HUES48 (cell line): ENCODE results near the gene CT47C1.

ENCODE experiments used
- H3K27ac ChIP-seq: one replicate; pipeline ENCODE4 v1.7.0; 2013; ENCODE audit warnings: low read depth, low read length, inconsistent platforms
- H3K27me3 ChIP-seq: 2 replicates; pipeline ENCODE4 v1.6.1; 2013; ENCODE audit warnings: mild to moderate bottlenecking, low read length; ENCODE audit not compliant: control insufficient read depth, insufficient read depth
- H3K36me3 ChIP-seq: 2 replicates; pipeline ENCODE4 v1.6.1; 2013; ENCODE audit warnings: low read length; ENCODE audit not compliant: control insufficient read depth, insufficient read depth
- H3K4me1 ChIP-seq: 2 replicates; pipeline ENCODE4 v1.6.1; 2013; ENCODE audit warnings: mild to moderate bottlenecking, low read length; ENCODE audit not compliant: control insufficient read depth, insufficient read depth
- H3K4me3 ChIP-seq: 2 replicates; pipeline ENCODE4 v1.5.1; 2013; ENCODE audit warnings: mild to moderate bottlenecking, low read depth, low read length
- H3K9ac ChIP-seq: 2 replicates; pipeline ENCODE4 v1.6.1; 2013; ENCODE audit warnings: mild to moderate bottlenecking, low read depth, low read length, moderate library complexity
- H3K9me3 ChIP-seq: 2 replicates; pipeline ENCODE4 v1.6.1; 2013; ENCODE audit warnings: low read length; ENCODE audit not compliant: control insufficient read depth, insufficient read depth

Gene CT47C1

DNA sequence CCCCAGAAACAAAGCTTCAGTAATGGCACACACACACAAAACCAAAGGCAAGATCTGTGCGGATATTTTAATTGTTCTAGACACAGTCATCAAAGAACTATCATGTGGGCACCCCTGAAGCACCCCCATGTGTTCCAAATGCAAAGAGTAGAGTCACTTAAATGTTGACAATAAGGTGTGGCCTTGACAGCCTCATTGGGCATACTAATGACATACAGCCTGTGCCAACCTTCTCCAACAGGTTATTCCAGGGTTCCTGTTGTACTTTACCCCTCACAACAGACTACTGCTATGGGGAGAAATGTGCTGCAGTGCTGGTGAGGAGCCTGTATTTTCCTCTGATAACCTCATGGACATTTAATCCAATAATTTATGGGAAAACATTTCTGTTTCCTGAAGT, 29.8 kb upstream of the CT47C1 start:
- no peaks in the 10 kb centered on the region for H3K36me3 ChIP-seq

DNA sequence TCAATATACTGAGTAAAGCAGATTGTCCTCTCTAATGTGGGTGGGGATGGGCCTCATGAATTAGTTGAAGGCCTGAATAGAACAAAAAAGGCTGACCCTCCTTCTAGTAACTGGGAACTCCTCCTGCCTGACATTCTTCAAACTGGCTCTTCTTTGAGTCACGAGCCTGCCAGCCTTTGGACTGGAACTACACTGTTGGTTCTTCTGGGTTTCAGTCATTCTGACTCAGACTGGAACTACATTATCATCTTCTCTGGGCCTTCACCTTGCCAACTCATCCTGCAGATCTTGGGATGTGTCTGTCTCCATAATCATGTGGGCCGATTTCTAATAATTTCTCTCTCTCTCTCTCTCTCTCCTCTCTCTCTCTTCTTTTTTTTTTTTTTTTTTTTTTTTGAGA, 26.9 kb upstream of the CT47C1 start:
- H3K9me3 ChIP-seq: no peaks in the 10 kb centered on the region
- no peaks in the 10 kb centered on the region for H3K36me3 ChIP-seq
- no peak overlapping the region for H3K4me3 ChIP-seq
- H3K27me3 ChIP-seq: no peaks in the 10 kb centered on the region
- no peaks in the 10 kb centered on the region for H3K4me1 ChIP-seq
- no peak overlapping the region for H3K9ac ChIP-seq
- no peak overlapping the region for H3K27ac ChIP-seq

More for the DNA sequence above, 29.8 kb upstream of the CT47C1 start:
- no peak overlapping the region for H3K9ac ChIP-seq
- H3K4me3 ChIP-seq: no peak overlapping the region
- H3K27me3 ChIP-seq: no peaks in the 10 kb centered on the region
- H3K4me1 ChIP-seq: no peaks in the 10 kb centered on the region
- no peak overlapping the region for H3K27ac ChIP-seq
- H3K9me3 ChIP-seq: no peaks in the 10 kb centered on the region

DNA sequence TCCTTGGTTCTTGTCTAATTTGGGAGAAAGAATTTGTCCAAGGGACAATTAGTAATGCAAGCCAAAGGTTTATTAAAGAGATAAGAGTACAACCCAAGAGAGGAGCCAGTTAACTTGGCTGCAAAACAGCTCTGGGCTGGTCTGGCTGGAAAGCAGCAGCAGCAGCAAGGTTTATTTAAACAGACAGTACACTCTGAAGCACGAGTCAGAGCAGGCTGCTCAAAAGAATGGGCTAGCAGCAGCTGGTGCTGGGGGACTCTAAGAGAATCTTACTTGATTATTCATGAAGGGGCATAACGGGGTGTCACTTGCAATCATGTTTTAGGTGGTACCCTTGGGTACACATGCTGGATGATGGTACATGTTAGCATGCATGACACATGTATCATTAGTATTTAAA, 17.1 kb upstream of the CT47C1 start:
- H3K27me3 ChIP-seq: no peaks in the 10 kb centered on the region
- no peak overlapping the region for H3K9ac ChIP-seq
- no peaks in the 10 kb centered on the region for H3K4me1 ChIP-seq
- H3K27ac ChIP-seq: no peak overlapping the region
- H3K9me3 ChIP-seq: no peaks in the 10 kb centered on the region
- no peaks in the 10 kb centered on the region for H3K36me3 ChIP-seq
- no peak overlapping the region for H3K4me3 ChIP-seq

DNA sequence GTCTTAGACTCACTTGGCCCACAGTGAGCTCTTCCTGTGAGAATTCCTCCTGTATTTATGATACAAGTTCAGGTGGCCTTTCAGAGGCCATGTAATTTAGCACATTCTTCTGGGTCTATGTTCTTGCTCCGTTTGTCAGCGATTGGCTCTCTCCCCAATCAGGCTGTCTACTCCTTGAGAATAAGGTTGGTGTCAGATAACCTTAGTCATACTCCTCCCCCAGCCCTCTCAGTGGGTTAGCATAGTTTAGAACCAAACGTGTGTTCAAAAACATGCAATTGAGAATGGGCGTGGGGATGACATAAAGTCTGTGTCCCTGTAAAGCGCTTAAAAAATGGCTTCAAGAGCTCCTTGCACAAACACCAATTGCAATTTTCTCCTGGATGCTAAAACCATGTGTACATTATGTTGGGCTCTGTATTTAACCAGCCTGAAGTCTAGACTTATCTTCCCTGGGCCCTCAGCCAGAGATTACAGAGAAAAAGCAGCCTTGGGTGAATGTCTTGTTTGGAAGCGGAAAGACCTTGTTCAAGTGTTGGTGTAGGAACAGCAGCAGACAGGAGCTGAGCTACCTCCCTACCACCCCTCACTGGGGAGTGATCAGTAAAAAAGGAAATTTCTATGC, 9.9 kb upstream of the CT47C1 start:
- Histone ChIP-seq H3K9ac (no peak overlapping the region), H3K27ac (no peak overlapping the region), H3K4me1 (0 out of 2 replicates have a peak, but pooled peaks cover 6% of the 10 kb centered on the region), H3K36me3 (no peaks in the 10 kb centered on the region), H3K27me3 (peaks cover 30% of the 10 kb centered on the region), H3K4me3 (no peak overlapping the region), H3K9me3 (no peaks in the 10 kb centered on the region)

DNA sequence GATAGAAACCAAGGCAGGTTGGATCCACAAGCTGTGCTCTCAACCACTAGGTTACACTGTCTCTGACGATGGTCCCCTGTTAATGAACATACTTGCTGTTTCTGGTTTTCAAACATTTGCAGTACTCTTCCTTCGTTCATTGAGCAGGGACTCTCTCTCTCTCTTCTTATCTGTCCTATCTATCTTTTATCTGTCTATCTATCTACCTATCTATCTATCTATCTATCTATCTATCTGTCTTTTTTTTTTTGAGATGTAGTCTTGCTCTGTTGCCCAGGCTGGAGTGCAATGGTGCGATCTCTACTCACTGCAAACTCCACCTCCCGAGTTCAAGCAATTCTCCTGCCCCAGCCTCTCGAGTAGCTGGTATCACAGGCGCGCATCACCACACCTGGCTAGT, 9.4 kb upstream of the CT47C1 start:
- no peaks in the 10 kb centered on the region for H3K36me3 ChIP-seq

DNA sequence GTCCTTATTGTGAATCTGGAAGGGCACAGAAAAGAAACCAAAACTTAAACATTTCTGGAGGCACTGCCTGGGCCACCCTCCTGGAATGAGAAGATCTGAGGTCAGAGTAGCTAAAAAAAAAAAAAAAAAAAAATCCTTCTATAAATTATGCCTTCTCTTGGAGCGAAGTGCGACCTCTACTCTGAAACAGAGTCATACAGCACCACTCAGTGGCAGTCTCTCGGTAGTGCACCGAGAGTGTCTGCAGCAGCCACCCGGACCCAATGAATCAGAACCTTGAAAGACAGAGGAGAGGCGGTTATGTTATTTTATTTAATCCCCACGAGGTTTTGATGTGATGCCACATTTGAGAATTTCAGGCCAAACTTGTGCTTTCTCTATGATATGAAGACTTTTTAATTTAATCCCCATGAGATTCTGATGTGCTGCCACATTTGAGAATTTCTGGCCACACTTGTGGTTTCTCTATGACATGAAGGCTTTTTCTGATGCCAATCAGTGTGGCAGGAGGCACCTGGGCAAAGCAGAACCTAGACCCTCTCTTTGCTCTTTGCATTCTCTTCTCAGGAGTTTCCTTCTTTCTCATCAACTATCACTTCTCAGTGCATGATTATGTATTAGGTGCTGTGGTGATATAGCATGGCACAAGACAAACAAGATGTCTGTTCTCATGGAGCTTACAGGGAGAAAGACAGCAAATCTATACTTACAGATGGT, 5.6 kb upstream of the CT47C1 start:
- no peaks in the 10 kb centered on the region for H3K9me3 ChIP-seq
- no peak overlapping the region for H3K27ac ChIP-seq
- H3K9ac ChIP-seq: no peak overlapping the region
- H3K4me3 ChIP-seq: no peak overlapping the region
- H3K27me3 ChIP-seq: peaks cover 42% of the 10 kb centered on the region
- H3K4me1 ChIP-seq: 0 out of 2 replicates have a peak, but pooled peaks cover 5% of the 10 kb centered on the region
- H3K36me3 ChIP-seq: no peaks in the 10 kb centered on the region

More for the DNA sequence above, 9.4 kb upstream of the CT47C1 start:
- H3K4me1 ChIP-seq: 0 out of 2 replicates have a peak, but pooled peaks cover 6% of the 10 kb centered on the region
- no peak overlapping the region for H3K9ac ChIP-seq
- no peak overlapping the region for H3K27ac ChIP-seq
- no peaks in the 10 kb centered on the region for H3K9me3 ChIP-seq
- H3K4me3 ChIP-seq: no peak overlapping the region
- peaks cover 35% of the 10 kb centered on the region for H3K27me3 ChIP-seq

DNA sequence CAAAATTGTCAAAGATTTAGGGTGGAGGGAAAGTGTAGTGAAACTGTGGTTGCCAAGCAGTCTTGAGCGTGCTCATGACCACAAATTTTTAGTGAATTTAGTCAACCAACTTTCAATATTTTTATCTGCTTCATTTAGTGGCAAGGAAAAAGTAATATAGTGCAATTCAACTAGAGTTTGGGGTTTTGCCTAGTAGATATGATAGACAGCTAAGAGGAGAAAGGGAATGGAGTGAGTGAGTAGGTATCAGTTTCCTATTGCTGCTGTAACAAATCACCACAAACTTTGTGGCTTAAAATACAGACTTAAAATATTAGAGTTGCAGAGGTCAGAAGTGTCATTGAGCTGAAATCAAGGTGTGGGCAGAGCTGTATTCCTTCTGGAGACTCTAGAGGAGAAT, 3.7 kb upstream of the CT47C1 start:
- no peaks in the 10 kb centered on the region for H3K36me3 ChIP-seq
- peaks cover 30% of the 10 kb centered on the region for H3K27me3 ChIP-seq
- H3K9ac ChIP-seq: no peak overlapping the region
- no peaks in the 10 kb centered on the region for H3K4me1 ChIP-seq
- H3K9me3 ChIP-seq: no peaks in the 10 kb centered on the region; the same call in 1 of the 2 replicates
- no peak overlapping the region for H3K27ac ChIP-seq
- no peak overlapping the region for H3K4me3 ChIP-seq

DNA sequence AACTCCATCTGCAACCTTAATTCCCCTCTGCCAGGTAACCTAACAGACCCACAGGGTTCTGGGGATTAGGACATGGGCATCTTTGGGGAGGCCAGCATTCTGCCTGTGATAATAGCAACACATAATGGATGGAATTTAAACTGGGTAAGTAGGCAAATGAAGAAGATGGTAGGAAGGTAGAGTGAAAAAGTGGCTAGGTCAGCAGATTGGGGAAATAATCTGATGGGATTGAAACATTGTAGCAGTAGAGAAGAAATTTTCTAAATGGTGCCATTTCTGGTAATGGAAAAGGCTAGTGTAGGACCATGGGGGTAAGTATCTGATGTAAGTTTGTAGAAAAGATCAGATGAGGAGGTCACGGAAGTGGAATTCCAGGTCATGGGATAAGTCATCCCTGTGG, 3.0 kb upstream of the CT47C1 start:
- no peak overlapping the region for H3K4me3 ChIP-seq
- H3K27me3 ChIP-seq: peaks cover 28% of the 10 kb centered on the region
- H3K4me1 ChIP-seq: no peaks in the 10 kb centered on the region
- H3K9ac ChIP-seq: no peak overlapping the region
- no peaks in the 10 kb centered on the region for H3K36me3 ChIP-seq
- no peak overlapping the region for H3K27ac ChIP-seq
- H3K9me3 ChIP-seq: no peaks in the 10 kb centered on the region; the same call in 1 of the 2 replicates

DNA sequence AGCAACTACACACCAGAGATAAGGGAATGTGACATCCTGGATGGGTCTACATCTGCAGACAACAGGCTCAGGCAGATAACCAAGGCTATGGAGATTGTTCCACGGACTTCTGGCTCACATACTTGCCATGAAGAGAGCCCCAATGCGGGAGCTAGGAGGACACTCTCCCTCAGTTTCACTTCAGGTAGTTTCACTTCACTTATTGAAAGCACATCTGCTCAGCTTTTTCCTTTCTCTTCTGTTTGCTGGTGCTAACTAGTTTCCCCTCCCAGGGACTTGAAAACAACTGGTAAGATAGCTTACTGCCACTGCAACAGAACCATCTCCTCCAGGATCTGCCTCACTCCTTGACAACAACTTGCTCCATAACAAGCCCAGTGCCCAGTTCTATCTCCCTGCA, 1.4 kb upstream of the CT47C1 start:
- Histone ChIP-seq H3K4me1 (no peaks in the 10 kb centered on the region), H3K27me3 (peaks cover 21% of the 10 kb centered on the region)

DNA sequence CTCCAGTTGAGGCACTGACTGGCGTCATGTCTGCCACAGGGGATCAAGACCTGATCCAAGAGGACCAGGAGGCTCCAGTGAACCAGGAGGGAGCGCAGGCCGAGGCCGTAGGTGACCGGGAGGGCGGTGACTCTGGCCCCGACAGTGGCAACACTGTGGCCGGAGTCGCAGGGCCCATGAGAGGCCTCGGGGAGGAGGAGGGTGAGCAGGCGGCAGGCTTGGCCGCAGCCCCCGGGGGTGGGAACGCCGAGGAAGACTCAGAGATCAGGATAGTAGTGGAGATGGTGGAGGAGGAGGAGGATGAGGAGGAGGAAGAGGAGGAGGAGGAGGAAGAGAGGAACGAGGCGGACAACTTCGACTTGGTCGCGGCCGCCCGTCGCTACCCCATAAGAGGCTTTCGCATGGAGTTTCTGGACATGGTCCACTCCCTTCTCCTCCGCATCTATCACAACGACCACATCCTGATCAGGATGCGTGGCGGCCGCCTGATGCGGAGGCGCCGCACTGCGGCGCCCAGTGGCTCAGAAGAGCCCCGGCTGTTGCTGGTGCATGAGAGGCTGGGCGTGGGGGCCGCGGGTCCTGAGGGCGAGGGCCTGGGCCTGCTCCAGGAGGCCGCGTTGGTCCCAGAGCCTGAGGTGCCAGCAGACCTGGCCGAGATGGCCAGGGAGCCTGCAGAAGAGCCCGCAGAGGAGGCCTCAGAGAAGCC, 560 bp downstream of the CT47C1 start:
- H3K36me3 ChIP-seq: no peaks in the 10 kb centered on the region
- no peak overlapping the region for H3K27ac ChIP-seq
- H3K9me3 ChIP-seq: no peaks in the 10 kb centered on the region; the same call in 1 of the 2 replicates
- peaks cover 7% of the 10 kb centered on the region; the same call in 1 of the 2 replicates for H3K27me3 ChIP-seq
- no peak overlapping the region for H3K4me3 ChIP-seq
- H3K9ac ChIP-seq: no peak overlapping the region
- H3K4me1 ChIP-seq: no peaks in the 10 kb centered on the region

More for the DNA sequence above, 1.4 kb upstream of the CT47C1 start:
- H3K36me3 ChIP-seq: no peaks in the 10 kb centered on the region
- no peaks in the 10 kb centered on the region; the same call in 1 of the 2 replicates for H3K9me3 ChIP-seq
- no peak overlapping the region for H3K9ac ChIP-seq
- H3K4me3 ChIP-seq: no peak overlapping the region
- no peak overlapping the region for H3K27ac ChIP-seq

DNA sequence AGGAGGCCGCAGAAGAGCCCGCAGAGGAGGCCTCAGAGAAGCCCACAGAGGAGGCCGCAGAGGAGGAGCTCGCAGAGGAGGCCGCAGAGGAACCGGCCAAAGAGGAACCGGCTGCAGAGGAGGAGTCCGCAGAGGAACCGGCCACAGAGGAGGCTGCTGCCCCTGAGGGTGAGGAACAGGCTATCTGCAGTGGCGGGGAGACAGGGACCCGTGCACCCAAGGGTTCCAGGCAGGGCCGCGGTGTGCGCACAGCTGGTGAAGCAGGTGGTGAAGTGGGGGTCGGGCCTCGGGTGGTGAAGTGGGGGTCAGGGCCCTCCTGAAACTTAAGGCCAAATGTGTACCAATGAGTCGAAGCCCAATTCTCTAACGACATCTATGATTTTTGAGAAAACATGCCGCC, 1.1 kb downstream of the CT47C1 start:
- Histone ChIP-seq H3K9ac (no peak overlapping the region), H3K4me1 (no peaks in the 10 kb centered on the region), H3K27me3 (peaks cover 6% of the 10 kb centered on the region; the same call in 1 of the 2 replicates)

More for the DNA sequence above, 1.1 kb downstream of the CT47C1 start:
- Histone ChIP-seq H3K27ac (no peak overlapping the region), H3K4me3 (no peak overlapping the region), H3K36me3 (no peaks in the 10 kb centered on the region), H3K9me3 (no peaks in the 10 kb centered on the region; the same call in 1 of the 2 replicates)
